Keratinocyte (primary cell): ENCODE measurements around the gene MRPS7. TPM values are rescaled to one million over a fixed set of nuclear protein-coding genes. Genes with fewer than 3 reads are reported as not detected.

Experiments used
- DNase-seq: peaks from one replicate; pipeline ENCODE4 v3.0.0-alpha.2; 2011; ENCODE audit warnings: low read depth, missing footprints, low spot score
- FAIRE-seq: peaks from 2 replicates; lab custom pipeline; 2011; peaks lifted over from hg19 to GRCh38; lab: Jason Lieb, UNC
- H2AFZ ChIP-seq: 2 replicates; pipeline ENCODE4 v1.6.0; 2012; ENCODE audit warnings: low read length, control low read depth, inconsistent platforms; ENCODE audit not compliant: control insufficient read depth
- H3K27ac ChIP-seq: 2 replicates; pipeline ENCODE4 v1.5.1; 2011; ENCODE audit warnings: low read length; ENCODE audit not compliant: control insufficient read depth, insufficient read depth
- H3K27me3 ChIP-seq: 3 replicates; pipeline ENCODE4 v1.6.0; 2011; ENCODE audit warnings: low read length; ENCODE audit not compliant: control insufficient read depth, insufficient read depth; ENCODE audit errors: extremely low read depth
- H3K36me3 ChIP-seq, 2 experiments: 2 replicates in 1 of 2; 3 replicates in 1 of 2; pipeline ENCODE4 v1.5.1; 2011; ENCODE audit warnings: low read length in 2 of 2, mild to moderate bottlenecking in 1 of 2; ENCODE audit not compliant: control insufficient read depth in 2 of 2, insufficient read depth in 2 of 2; ENCODE audit errors: extremely low read depth in 1 of 2
- H3K4me1 ChIP-seq: 3 replicates; pipeline ENCODE4 v1.5.1; 2011; ENCODE audit warnings: low read length; ENCODE audit not compliant: control insufficient read depth, insufficient read depth; ENCODE audit errors: extremely low read depth
- H3K4me2 ChIP-seq: 3 replicates; pipeline ENCODE4 v1.6.0; 2011; ENCODE audit warnings: low read depth, low read length; ENCODE audit not compliant: control insufficient read depth, insufficient read depth; ENCODE audit errors: extremely low read depth
- H3K4me3 ChIP-seq, 3 experiments: fragments of 200-600 bp in 1 of 3; sonication (generic) in 1 of 3; 2 replicates in 2 of 3; 3 replicates in 1 of 3; pipeline ENCODE4 v1.5.1; 2011 to 2016; ENCODE audit warnings: low read length in 3 of 3, mild to moderate bottlenecking in 3 of 3, control low read depth in 2 of 3, inconsistent platforms in 1 of 3, low read depth in 1 of 3, mixed read lengths in 1 of 3, mixed run types in 1 of 3, moderate library complexity in 1 of 3; ENCODE audit not compliant: control insufficient read depth in 2 of 3, insufficient read depth in 2 of 3; ENCODE audit errors: extremely low read depth in 1 of 3
- H3K79me2 ChIP-seq: 2 replicates; pipeline ENCODE4 v1.6.0; 2012; ENCODE audit warnings: low read length; ENCODE audit not compliant: control insufficient read depth, insufficient read depth
- H3K9ac ChIP-seq: 3 replicates; pipeline ENCODE4 v1.6.0; 2011; ENCODE audit warnings: low read length; ENCODE audit not compliant: control insufficient read depth, insufficient read depth; ENCODE audit errors: extremely low read depth
- H3K9me1 ChIP-seq: 3 replicates; pipeline ENCODE4 v1.6.0; 2011; ENCODE audit warnings: low read length; ENCODE audit not compliant: control insufficient read depth, insufficient read depth; ENCODE audit errors: extremely low read depth
- H3K9me3 ChIP-seq: 2 replicates; pipeline ENCODE4 v1.5.1; 2012; ENCODE audit warnings: low read depth, low read length; ENCODE audit not compliant: control insufficient read depth
- H4K20me1 ChIP-seq: 3 replicates; pipeline ENCODE4 v1.6.0; 2011; ENCODE audit warnings: low read length; ENCODE audit not compliant: control insufficient read depth, insufficient read depth; ENCODE audit errors: extremely low read depth
- EZH2 ChIP-seq: IDR thresholded peaks from one replicate; pipeline ENCODE4 v1.6.1; 2012; ENCODE audit warnings: inconsistent platforms, mild to moderate bottlenecking, low read length, moderate library complexity
- dilution Hi-C: fragments of 300-500 bp; cut with MboI; formaldehyde crosslinking; loops from one replicate; pipeline ENCODE4 v1.7.0; 2020; ENCODE audit warnings: low sequenced_read_pairs; ENCODE audit not compliant: extremely low pct_ligation_motif_present
- polyA plus RNA-seq, 5 experiments: library from polyadenylated mRNA; depleted of rRNA in 3 of 5; stranded (reverse) in 3 of 5; stranded (forward) in 1 of 5; unstranded in 1 of 5; fragments of >200 nt; gene quantifications; 1 replicate in 1 of 5; 2 replicates in 3 of 5; 3 replicates in 1 of 5; pipeline versions ENCODE4 v1.2.1 to v1.2.3, GENCODE V29; 2011 to 2012; ENCODE audit warnings: missing spikeins in 2 of 5, low read depth in 1 of 5, low replicate concordance in 1 of 5
- TF ChIP-seq, protein P1 (sequence below), 3 experiments: IDR thresholded peaks in 1 of 3; conservative IDR thresholded peaks in 1 of 3; optimal IDR thresholded peaks in 1 of 3; 2 replicates in 2 of 3; 3 replicates in 1 of 3; pipeline versions ENCODE3 to v1.5.1; 2011; ENCODE audit warnings: low read length in 3 of 3, mild to moderate bottlenecking in 3 of 3, moderate library complexity in 2 of 3, control low read depth in 1 of 3, inconsistent platforms in 1 of 3; ENCODE audit not compliant: insufficient read depth in 2 of 3; ENCODE audit errors: extremely low read depth in 1 of 3

The MRPS7 gene
- polyA plus RNA-seq, 1 donor (not counting 4 experiments of a cell fraction or from before 2014, with no cell fraction given): 79.0 TPM

DNA sequence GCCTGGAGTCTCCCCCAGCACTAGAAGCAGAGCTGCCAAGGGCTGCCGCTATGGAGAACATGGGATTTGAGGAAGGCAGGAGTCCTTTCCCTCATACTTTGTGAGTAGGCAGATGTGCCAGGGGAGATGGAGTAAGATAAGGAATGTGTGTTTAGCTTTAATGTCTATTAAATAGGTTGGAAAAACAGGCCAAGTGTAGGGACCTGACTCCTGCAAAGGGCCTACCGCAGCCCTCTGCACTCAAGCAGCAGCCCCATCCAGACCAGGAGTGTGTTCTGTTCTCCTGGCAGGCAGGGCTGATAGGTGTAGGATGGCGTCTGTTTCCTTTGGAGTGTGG is 11.1 kb downstream of the MRPS7 start:
- H2AFZ ChIP-seq: no peak overlapping the region
- peaks cover 2% of the 10 kb centered on the region for H3K9me1 ChIP-seq
- FAIRE-seq: no peak
- dilution Hi-C loops: no loop called here
- no peak for TF ChIP-seq EZH2
- TF ChIP-seq, protein P1, sequence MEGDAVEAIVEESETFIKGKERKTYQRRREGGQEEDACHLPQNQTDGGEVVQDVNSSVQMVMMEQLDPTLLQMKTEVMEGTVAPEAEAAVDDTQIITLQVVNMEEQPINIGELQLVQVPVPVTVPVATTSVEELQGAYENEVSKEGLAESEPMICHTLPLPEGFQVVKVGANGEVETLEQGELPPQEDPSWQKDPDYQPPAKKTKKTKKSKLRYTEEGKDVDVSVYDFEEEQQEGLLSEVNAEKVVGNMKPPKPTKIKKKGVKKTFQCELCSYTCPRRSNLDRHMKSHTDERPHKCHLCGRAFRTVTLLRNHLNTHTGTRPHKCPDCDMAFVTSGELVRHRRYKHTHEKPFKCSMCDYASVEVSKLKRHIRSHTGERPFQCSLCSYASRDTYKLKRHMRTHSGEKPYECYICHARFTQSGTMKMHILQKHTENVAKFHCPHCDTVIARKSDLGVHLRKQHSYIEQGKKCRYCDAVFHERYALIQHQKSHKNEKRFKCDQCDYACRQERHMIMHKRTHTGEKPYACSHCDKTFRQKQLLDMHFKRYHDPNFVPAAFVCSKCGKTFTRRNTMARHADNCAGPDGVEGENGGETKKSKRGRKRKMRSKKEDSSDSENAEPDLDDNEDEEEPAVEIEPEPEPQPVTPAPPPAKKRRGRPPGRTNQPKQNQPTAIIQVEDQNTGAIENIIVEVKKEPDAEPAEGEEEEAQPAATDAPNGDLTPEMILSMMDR (optimal IDR thresholded peaks at IDR 0.05 in 1 of 3, IDR thresholded peaks at IDR 0.05 in 1 of 3, conservative IDR thresholded peaks at IDR 0.05 in 1 of 3; ENCODE audit: extremely low read depth in 1 of 3, insufficient read depth in 2 of 3, low read length in 3 of 3): no peak
- no peak overlapping the region for H3K4me2 ChIP-seq
- no peaks in the 10 kb centered on the region for H3K79me2 ChIP-seq
- H3K36me3 ChIP-seq: peaks cover 6 to 12% of the 10 kb centered on the region in 2 experiments
- no peak overlapping the region for H3K9ac ChIP-seq
- H3K9me3 ChIP-seq: no peaks in the 10 kb centered on the region
- no peaks in the 10 kb centered on the region for H3K27me3 ChIP-seq
- no peak overlapping the region for H3K4me3 ChIP-seq
- no peaks in the 10 kb centered on the region for H4K20me1 ChIP-seq
- H3K27ac ChIP-seq: no peak overlapping the region
- peaks cover 20% of the 10 kb centered on the region for H3K4me1 ChIP-seq
- DNase-seq: no peak

DNA sequence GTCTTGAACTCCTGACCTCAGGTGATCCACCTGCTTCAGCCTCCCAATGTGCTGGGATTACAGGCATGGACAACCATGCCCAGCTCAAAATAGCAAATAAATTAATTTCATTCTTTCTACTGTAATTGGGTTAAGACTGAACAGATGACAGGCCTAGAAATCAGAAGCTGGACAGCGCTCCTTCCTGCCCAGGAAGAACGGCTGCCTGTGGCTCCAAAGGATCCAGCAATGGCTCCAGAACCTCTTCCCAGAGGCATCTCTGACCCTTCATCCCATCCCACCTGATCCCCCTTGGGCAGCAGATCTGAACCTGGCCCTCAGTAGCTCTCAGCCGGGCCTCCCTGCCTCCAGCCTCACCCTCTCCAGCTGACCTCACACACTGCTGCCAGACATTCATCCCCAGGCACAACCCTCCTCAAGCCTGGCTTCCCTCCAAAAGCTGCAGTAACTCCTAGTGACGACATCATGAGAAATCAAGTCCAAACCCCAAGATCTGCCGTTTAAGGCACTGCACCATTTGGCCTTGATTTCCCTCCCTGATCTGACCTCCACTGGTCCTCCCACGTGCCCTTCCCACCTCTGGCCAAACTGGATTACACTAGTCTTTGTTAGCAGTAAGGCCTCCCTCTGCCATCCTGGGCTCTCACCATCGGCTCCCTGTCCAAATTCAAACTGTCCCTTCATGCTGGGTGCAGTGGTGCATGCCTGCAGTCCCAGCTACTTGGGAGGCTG is 12.5 kb downstream of the MRPS7 start:
- Histone ChIP-seq H3K4me2 (no peak overlapping the region), H3K9me1 (peaks cover 2% of the 10 kb centered on the region), H3K79me2 (no peaks in the 10 kb centered on the region), H3K4me1 (peaks cover 20% of the 10 kb centered on the region), H3K9ac (no peak overlapping the region), H3K27me3 (no peaks in the 10 kb centered on the region), H3K4me3 (no peak overlapping the region), H4K20me1 (no peaks in the 10 kb centered on the region), H3K9me3 (no peaks in the 10 kb centered on the region), H2AFZ (no peak overlapping the region), H3K36me3 (peaks cover 6 to 12% of the 10 kb centered on the region in 2 experiments), H3K27ac (no peak overlapping the region)
- dilution Hi-C loops: no loop called here
- DNase-seq (no peak), FAIRE-seq (no peak)
- TF ChIP-seq, protein P1 (optimal IDR thresholded peaks at IDR 0.05 in 1 of 3, IDR thresholded peaks at IDR 0.05 in 1 of 3, conservative IDR thresholded peaks at IDR 0.05 in 1 of 3; ENCODE audit: extremely low read depth in 1 of 3, insufficient read depth in 2 of 3, low read length in 3 of 3): no peak
